NT2/D1 (cell line): ENCODE results near the gene NASP.

Source experiments
- SUZ12 ChIP-seq: IDR thresholded peaks from 2 replicates; pipeline ENCODE4 v1.6.1; 2011; ENCODE audit not compliant: insufficient read length, insufficient read depth; ENCODE audit errors: extremely low read depth
- YY1 ChIP-seq: IDR thresholded peaks from 2 replicates; pipeline ENCODE4 v1.6.1; 2011; ENCODE audit not compliant: insufficient read length, insufficient read depth
- ZNF274 ChIP-seq: IDR thresholded peaks from 2 replicates; pipeline ENCODE4 v1.6.1; 2011; ENCODE audit warnings: mild to moderate bottlenecking, low read depth, low read length

DNA sequence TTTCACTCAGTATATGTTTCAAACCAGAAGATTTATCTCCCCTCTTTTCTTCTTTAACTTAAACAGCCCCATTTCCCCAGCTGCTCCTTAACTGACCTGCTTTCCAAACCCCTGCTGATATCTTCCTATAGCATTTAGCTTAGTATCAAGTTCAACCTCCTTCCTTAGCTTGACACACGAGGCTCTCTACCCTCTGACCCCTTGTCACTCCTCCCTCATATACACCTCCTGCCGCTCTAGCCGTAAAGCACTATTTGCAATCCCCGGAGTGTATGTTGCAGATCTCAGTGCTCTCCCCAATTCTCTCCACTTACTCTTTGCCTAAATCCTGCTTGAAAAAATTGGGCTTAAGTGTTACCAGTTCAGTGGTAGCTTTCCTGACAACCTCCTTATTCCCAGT lies 47.0 kb upstream of the NASP start:
- TF ChIP-seq YY1 (no peak), ZNF274 (no peak), SUZ12 (no peak)
